Activated naive CD8-positive, alpha-beta T cell treated with anti-CD3 and anti-CD28 coated beads for 36 hours (primary cell): Measurements from ENCODE around the gene SLC66A3. TPM values are rescaled to one million over a fixed set of nuclear protein-coding genes. Genes with fewer than 3 reads are reported as not detected.
A peak's percentile ranks its signal among the peaks of the same experiment; 100 is the strongest.

Experiments used
- DNase-seq: peaks from one replicate; pipeline ENCODE4 v3.0.0; 2021
- H3K27ac Mint-ChIP-seq: one replicate; pipeline ENCODE4 v1.8.0; 2022; ENCODE audit warnings: mild to moderate bottlenecking, moderate library complexity, mixed read lengths
- H3K27me3 Mint-ChIP-seq: one replicate; pipeline ENCODE4 v1.8.0; 2022; ENCODE audit warnings: mild to moderate bottlenecking, mixed read lengths
- H3K36me3 Mint-ChIP-seq: one replicate; pipeline ENCODE4 v1.8.0; 2021; ENCODE audit warnings: mild to moderate bottlenecking, mixed read lengths
- H3K4me1 Mint-ChIP-seq: one replicate; pipeline ENCODE4 v1.8.0; 2021; ENCODE audit warnings: mixed read lengths
- H3K4me3 Mint-ChIP-seq: one replicate; pipeline ENCODE4 v1.8.0; 2022; ENCODE audit warnings: mild to moderate bottlenecking, moderate library complexity, mixed read lengths
- H3K9me3 Mint-ChIP-seq: one replicate; pipeline ENCODE4 v1.8.0; 2022; ENCODE audit warnings: mixed read lengths
- total RNA-seq, 2 experiments: library from RNA; stranded (reverse); gene quantifications; one replicate each; pipeline ENCODE4 v1.2.3, GENCODE V29; 2021

Gene SLC66A3
- total RNA-seq: 1 to 10 TPM; 5.6 to 6.8 TPM

GRCh38 chr2:11155381-11156035 is at the start of gene SLC66A3:
TSS of gene SLC66A3 (plus strand) at chr2:11155467. CDS start at chr2:11155547, 80 bp downstream.
- Mint-ChIP-seq H3K27ac (peak within 1 kb of the TSS; percentile 87), H3K4me1 (peaks cover 11% of the 10 kb centered on the region), H3K27me3 (no peaks in the 10 kb centered on the region), H3K4me3 (peak within 1 kb of the TSS; percentile 81), H3K36me3 (no peaks in the 10 kb centered on the region), H3K9me3 (no peaks in the 10 kb centered on the region)
- no peak for DNase-seq

GRCh38 chr2:11109002-11109401 is 46.3 kb upstream of the SLC66A3 start:
- Mint-ChIP-seq H3K9me3 (no peaks in the 10 kb centered on the region), H3K36me3 (no peaks in the 10 kb centered on the region), H3K27ac (no peak overlapping the region), H3K27me3 (no peaks in the 10 kb centered on the region), H3K4me1 (no peaks in the 10 kb centered on the region), H3K4me3 (no peak overlapping the region)
- no peak for DNase-seq

- Mint-ChIP-seq H3K9me3 (no peaks in the 10 kb centered on the region), H3K27me3 (no peaks in the 10 kb centered on the region), H3K36me3 (no peaks in the 10 kb centered on the region), H3K4me3 (no peak overlapping the region), H3K27ac (no peak overlapping the region), H3K4me1 (no peaks in the 10 kb centered on the region)
- no peak for DNase-seq
Measured at GRCh38 chr2:11112870-11113428, 42.3 kb upstream of the SLC66A3 start.

GRCh38 chr2:11117776-11118175 is 37.5 kb upstream of the SLC66A3 start:
- no peaks in the 10 kb centered on the region for H3K9me3 Mint-ChIP-seq

GRCh38 chr2:11118761-11119160 is 36.5 kb upstream of the SLC66A3 start:
- no peaks in the 10 kb centered on the region for H3K36me3 Mint-ChIP-seq
- no peaks in the 10 kb centered on the region for H3K4me1 Mint-ChIP-seq
- no peaks in the 10 kb centered on the region for H3K27me3 Mint-ChIP-seq
- no peak overlapping the region for H3K27ac Mint-ChIP-seq
- H3K4me3 Mint-ChIP-seq: no peak overlapping the region
- DNase-seq: no peak
- H3K9me3 Mint-ChIP-seq: no peaks in the 10 kb centered on the region

More at GRCh38 chr2:11117776-11118175, 37.5 kb upstream of the SLC66A3 start:
- Mint-ChIP-seq H3K4me3 (no peak overlapping the region), H3K36me3 (no peaks in the 10 kb centered on the region), H3K27ac (no peak overlapping the region), H3K27me3 (no peaks in the 10 kb centered on the region), H3K4me1 (no peaks in the 10 kb centered on the region)
- DNase-seq: no peak

GRCh38 chr2:11121099-11121822 is 34.0 kb upstream of the SLC66A3 start:
- Mint-ChIP-seq H3K27me3 (no peaks in the 10 kb centered on the region), H3K9me3 (no peaks in the 10 kb centered on the region), H3K4me1 (no peaks in the 10 kb centered on the region), H3K27ac (no peak overlapping the region), H3K4me3 (no peak overlapping the region), H3K36me3 (no peaks in the 10 kb centered on the region)
- DNase-seq: no peak

- no peak for DNase-seq
- Mint-ChIP-seq H3K9me3 (no peaks in the 10 kb centered on the region), H3K27ac (no peak overlapping the region), H3K36me3 (no peaks in the 10 kb centered on the region), H3K4me1 (no peaks in the 10 kb centered on the region), H3K4me3 (no peak overlapping the region), H3K27me3 (no peaks in the 10 kb centered on the region)
Measured at GRCh38 chr2:11121823-11122155, 33.5 kb upstream of the SLC66A3 start.

- no peak for DNase-seq
- Mint-ChIP-seq H3K9me3 (no peaks in the 10 kb centered on the region), H3K36me3 (no peaks in the 10 kb centered on the region), H3K27me3 (no peaks in the 10 kb centered on the region), H3K4me3 (no peak overlapping the region), H3K27ac (no peak overlapping the region), H3K4me1 (no peaks in the 10 kb centered on the region)
Measured at GRCh38 chr2:11122380-11122779, 32.9 kb upstream of the SLC66A3 start.

GRCh38 chr2:11123001-11123809 is 32.1 kb upstream of the SLC66A3 start:
- no peaks in the 10 kb centered on the region for H3K36me3 Mint-ChIP-seq
- no peak for DNase-seq
- no peaks in the 10 kb centered on the region for H3K27me3 Mint-ChIP-seq
- no peak overlapping the region for H3K4me3 Mint-ChIP-seq
- H3K9me3 Mint-ChIP-seq: no peaks in the 10 kb centered on the region
- H3K27ac Mint-ChIP-seq: no peak overlapping the region
- peaks cover 2% of the 10 kb centered on the region for H3K4me1 Mint-ChIP-seq

GRCh38 chr2:11123856-11124759 is 31.2 kb upstream of the SLC66A3 start:
- H3K4me3 Mint-ChIP-seq: no peak overlapping the region
- H3K4me1 Mint-ChIP-seq: peaks cover 2% of the 10 kb centered on the region
- no peaks in the 10 kb centered on the region for H3K9me3 Mint-ChIP-seq
- H3K27me3 Mint-ChIP-seq: no peaks in the 10 kb centered on the region
- no peak overlapping the region for H3K27ac Mint-ChIP-seq
- no peaks in the 10 kb centered on the region for H3K36me3 Mint-ChIP-seq
- peak; percentile 66 for DNase-seq

- H3K4me3 Mint-ChIP-seq: no peak overlapping the region
- no peaks in the 10 kb centered on the region for H3K36me3 Mint-ChIP-seq
Measured at GRCh38 chr2:11124760-11125068, 30.6 kb upstream of the SLC66A3 start.

GRCh38 chr2:11127761-11128160 is 27.5 kb upstream of the SLC66A3 start:
- Mint-ChIP-seq H3K36me3 (no peaks in the 10 kb centered on the region), H3K9me3 (no peaks in the 10 kb centered on the region), H3K27ac (no peak overlapping the region), H3K27me3 (no peaks in the 10 kb centered on the region), H3K4me3 (no peak overlapping the region), H3K4me1 (peaks cover 11% of the 10 kb centered on the region)
- no peak for DNase-seq

More at GRCh38 chr2:11124760-11125068, 30.6 kb upstream of the SLC66A3 start:
- no peaks in the 10 kb centered on the region for H3K27me3 Mint-ChIP-seq
- no peak for DNase-seq
- H3K27ac Mint-ChIP-seq: no peak overlapping the region
- H3K9me3 Mint-ChIP-seq: no peaks in the 10 kb centered on the region
- peaks cover 4% of the 10 kb centered on the region for H3K4me1 Mint-ChIP-seq

GRCh38 chr2:11128243-11128951 is 26.9 kb upstream of the SLC66A3 start:
- no peak for DNase-seq
- no peak overlapping the region for H3K27ac Mint-ChIP-seq

More at GRCh38 chr2:11128243-11128951, 26.9 kb upstream of the SLC66A3 start:
- Mint-ChIP-seq H3K4me3 (no peak overlapping the region), H3K9me3 (no peaks in the 10 kb centered on the region), H3K36me3 (no peaks in the 10 kb centered on the region), H3K27me3 (no peaks in the 10 kb centered on the region), H3K4me1 (peaks cover 14% of the 10 kb centered on the region)
